Inferior parietal cortex (tissue), 1 donor: ENCODE results near the gene CCDC18.
A peak's percentile ranks its signal among the peaks of the same experiment; 100 is the strongest.

Source experiments
- DNase-seq: peaks from one replicate; pipeline ENCODE4 v3.0.0-alpha.2; 2016; ENCODE audit errors: extremely low spot score

Gene CCDC18

DNA sequence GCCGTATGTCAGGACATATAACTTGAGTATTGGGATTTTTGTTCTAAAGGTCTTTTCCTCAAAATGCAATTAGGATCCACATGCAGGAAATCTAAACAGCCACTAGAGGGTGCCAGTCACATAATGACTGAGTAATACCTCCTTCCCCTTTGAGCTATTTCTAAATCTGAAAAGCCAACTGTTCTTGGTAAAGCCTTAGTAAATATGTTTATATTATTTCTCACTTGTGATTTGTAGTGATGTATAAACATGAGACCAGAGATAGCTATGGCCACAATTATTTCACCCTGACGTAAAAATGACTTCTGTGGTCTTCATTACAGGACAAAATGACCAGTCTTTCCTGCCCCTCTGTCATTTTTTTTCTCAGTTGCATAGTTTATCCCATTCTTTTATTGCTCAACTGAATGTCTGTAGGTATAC, 124.2 kb downstream of the CCDC18 start:
- peak; percentile 87 for DNase-seq

DNA sequence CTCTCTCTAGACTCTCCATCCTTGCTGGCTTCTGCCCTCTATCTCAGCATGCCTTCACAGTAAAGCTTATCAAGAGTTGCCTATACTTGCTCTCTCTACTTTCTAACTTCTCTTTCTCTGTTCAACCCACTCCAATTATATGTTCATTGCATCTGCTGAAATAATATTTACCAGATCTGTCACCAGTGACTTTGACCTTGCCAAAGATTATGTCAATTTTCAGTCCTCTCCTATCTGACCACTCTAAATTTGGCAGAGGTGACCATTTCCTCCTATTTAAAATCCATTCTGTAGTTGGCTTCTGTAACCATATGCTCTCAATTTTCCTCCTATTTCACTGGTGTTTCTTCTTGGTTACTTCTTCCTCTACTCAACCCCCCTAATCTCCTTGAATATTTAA, 126.4 kb downstream of the CCDC18 start:
- no peak for DNase-seq

- DNase-seq: no peak
Observed at GRCh38 chr1:93313026-93313425, 132.5 kb downstream of the CCDC18 start.

- peak; percentile 14 for DNase-seq
Observed at GRCh38 chr1:93317207-93317606, 136.7 kb downstream of the CCDC18 start.

GRCh38 chr1:93317943-93318342, 137.4 kb downstream of the CCDC18 start:
- DNase-seq: no peak

DNA sequence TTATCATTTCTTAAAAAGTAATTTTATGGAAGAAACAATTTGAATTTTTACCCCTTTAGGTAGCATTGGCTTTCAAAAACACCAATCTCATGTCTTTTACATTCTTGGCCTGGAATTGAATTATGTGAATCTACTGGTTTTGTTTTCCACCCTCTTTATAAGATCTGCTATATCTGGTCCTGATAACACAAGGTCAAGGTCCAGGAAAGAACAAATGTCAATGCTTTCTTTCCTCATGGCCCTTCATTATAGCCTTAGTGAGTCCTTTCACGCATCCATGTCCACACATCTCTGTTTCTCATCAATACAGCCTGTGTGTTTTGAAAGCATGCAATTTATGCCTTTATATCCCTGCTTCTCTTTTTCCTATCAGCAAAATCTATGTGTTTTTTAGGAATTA, 141.2 kb downstream of the CCDC18 start:
- DNase-seq: no peak

DNA sequence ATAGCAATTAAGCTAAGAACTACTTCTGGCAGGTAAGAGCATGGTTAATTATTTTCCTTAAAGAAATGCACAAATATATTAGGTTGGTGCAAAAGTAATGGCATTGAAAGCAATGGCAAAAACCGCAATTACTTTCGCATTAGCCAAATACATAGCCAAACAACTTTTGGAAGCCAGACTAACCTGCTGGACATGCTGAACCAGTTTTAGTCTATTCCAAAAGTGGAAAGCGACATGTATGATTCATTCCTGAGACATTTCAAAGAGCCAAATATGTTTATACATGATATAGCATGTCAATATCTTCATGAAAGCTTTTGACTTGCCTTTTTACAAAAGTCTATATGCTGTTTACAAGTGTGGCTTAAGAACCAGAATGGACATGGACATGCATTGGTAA, 141.8 kb downstream of the CCDC18 start:
- no peak for DNase-seq

DNA sequence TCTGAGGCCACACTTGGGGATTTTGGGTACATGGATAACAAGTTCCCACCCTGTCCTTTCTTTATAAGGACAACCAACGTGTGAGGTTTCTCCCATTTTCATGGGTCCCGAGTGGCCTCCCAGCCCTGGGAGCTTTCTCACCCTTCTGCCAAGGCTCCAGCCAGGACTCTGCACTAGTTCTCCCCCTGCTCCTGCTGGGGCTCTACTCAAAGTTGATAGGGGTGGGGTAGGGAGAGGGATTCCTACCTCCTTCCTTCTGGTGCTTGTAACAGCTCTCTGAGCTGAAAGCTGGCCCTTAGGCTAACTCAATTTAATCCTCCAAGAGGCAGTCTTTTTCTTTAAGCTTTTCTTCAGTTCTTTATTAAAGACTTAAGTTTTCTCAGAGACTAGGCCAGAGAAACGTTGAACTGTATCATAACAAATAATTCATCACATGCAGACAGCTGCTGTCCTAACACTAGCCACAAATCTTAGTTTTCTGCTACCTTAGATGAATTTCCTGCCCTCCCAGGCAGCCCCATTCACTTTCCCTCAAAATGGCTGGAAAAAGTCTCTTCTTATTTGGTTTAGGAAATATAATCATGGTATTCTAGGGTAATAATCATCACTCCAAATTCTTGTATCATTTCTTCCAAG, 142.8 kb downstream of the CCDC18 start:
- DNase-seq: no peak

DNA sequence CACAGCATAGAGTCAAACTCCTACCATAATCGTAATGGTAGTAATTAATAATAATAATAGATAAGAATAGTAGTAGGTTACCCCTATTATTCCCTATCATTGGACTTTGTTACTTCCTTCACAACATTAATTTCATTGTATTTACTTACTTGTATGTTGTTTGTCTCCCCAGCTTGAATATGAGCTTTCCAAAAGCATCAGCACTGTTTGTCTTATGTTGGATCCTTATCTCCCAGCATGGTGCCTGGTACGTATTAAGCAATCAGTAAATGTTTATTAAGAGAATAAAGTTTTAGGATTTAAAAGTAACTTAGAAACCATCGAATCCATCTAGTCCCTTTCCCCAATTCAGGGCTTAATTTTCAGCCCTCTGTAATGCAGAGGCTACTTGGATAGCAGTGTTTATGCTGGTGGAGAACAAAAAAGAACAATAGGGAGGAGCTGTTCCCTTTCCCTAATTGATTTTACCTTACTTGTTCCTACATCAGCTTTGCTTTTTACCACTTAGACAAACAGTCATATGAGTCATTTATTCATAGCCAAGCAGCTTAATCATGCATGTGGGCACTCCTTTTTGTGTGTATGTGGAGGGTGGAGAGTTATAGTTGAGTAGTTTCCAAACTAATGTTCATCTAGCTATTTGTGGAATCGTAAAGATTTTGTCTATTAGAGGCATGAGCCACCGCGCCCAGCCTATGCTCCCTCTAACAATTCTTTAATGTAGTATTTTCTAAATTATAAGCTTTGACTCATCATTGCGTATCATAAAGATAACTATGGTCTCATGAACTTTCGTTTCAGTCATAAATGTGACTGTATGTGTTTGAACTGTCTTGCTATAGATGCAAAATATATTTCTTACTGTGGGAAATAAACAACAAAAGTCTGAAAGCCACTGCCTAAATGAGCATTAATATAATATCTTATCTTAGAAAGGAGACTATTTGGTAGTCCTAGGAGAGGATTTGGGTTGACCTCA, 144.3 kb downstream of the CCDC18 start:
- no peak for DNase-seq
